Loucy (cell line): ENCODE measurements around the gene EIF5A.

ENCODE experiments used
- H2AFZ ChIP-seq: fragments of 200-600 bp; sonication (generic); 2 replicates; pipeline ENCODE4 v1.6.0; 2016; ENCODE audit warnings: antibody characterized with exemption, mild to moderate bottlenecking, low read length, moderate library complexity
- H3F3A ChIP-seq: fragments of 200-600 bp; 2 replicates; pipeline ENCODE4 v1.6.0; 2016; ENCODE audit warnings: antibody characterized with exemption, low read depth, mild to moderate bottlenecking
- H3K27me3 ChIP-seq: fragments of 200-600 bp; sonication (generic); 2 replicates; pipeline ENCODE4 v1.6.1; 2014; ENCODE audit warnings: low read length, mild to moderate bottlenecking; ENCODE audit not compliant: insufficient read depth, poor library complexity, severe bottlenecking
- H3K36me3 ChIP-seq: fragments of 200-600 bp; sonication (generic); 2 replicates; pipeline ENCODE4 v1.6.1; 2016; ENCODE audit warnings: low read length; ENCODE audit not compliant: insufficient read depth
- H3K4me1 ChIP-seq: fragments of 200-600 bp; sonication (generic); 2 replicates; pipeline ENCODE4 v1.5.1; 2014; ENCODE audit warnings: low read length, mild to moderate bottlenecking; ENCODE audit not compliant: insufficient read depth, poor library complexity, severe bottlenecking
- H3K4me2 ChIP-seq: fragments of 200-600 bp; sonication (generic); 2 replicates; pipeline ENCODE4 v1.6.0; 2014; ENCODE audit warnings: antibody characterized with exemption, low read length, low read depth, mild to moderate bottlenecking; ENCODE audit not compliant: poor library complexity, severe bottlenecking
- H3K4me3 ChIP-seq: fragments of 200-600 bp; sonication (generic); 2 replicates; pipeline ENCODE4 v1.5.1; 2014; ENCODE audit warnings: low read length, mild to moderate bottlenecking, mixed read lengths; ENCODE audit not compliant: poor library complexity, severe bottlenecking
- H3K79me2 ChIP-seq: fragments of 200-600 bp; sonication (generic); 2 replicates; pipeline ENCODE4 v1.6.1; 2014; ENCODE audit warnings: low read length; ENCODE audit not compliant: insufficient read depth
- H3K9ac ChIP-seq: fragments of 200-600 bp; sonication (generic); 2 replicates; pipeline ENCODE4 v1.6.0; 2014; ENCODE audit warnings: mild to moderate bottlenecking, low read depth, low read length, moderate library complexity; ENCODE audit not compliant: poor library complexity, severe bottlenecking
- H3K9me2 ChIP-seq: fragments of 200-600 bp; sonication (generic); replicated peaks from 2 replicates; pipeline ENCODE4 v1.6.1; 2016; ENCODE audit warnings: low read depth, low read length, mixed read lengths
- H3K9me3 ChIP-seq: fragments of 200-600 bp; sonication (generic); 2 replicates; pipeline ENCODE4 v1.6.1; 2014; ENCODE audit warnings: mild to moderate bottlenecking, antibody characterized with exemption, low read length, low read depth; ENCODE audit not compliant: insufficient read depth
- H4K20me1 ChIP-seq: fragments of 200-600 bp; sonication (generic); 2 replicates; pipeline ENCODE4 v1.6.0; 2014; ENCODE audit warnings: antibody characterized with exemption, low read length, mild to moderate bottlenecking; ENCODE audit not compliant: insufficient read depth, poor library complexity, severe bottlenecking
- CTCF ChIP-seq: fragments of 200-600 bp; sonication (generic); conservative IDR thresholded peaks from 2 replicates; pipeline ENCODE4 v1.5.1; 2014; ENCODE audit warnings: mild to moderate bottlenecking, antibody characterized with exemption, low read length
- EZH2phosphoT487 ChIP-seq: fragments of 200-600 bp; IDR thresholded peaks from 2 replicates; pipeline ENCODE4 v1.6.1; 2018; ENCODE audit warnings: antibody characterized with exemption, mild to moderate bottlenecking, moderate library complexity, borderline replicate concordance

EIF5A gene

GRCh38 chr17:7351665-7352502, 44.5 kb downstream of the EIF5A start, which contains the start of gene KCTD11:
Gene KCTD11, plus strand, starts transcription at chr17:7352162.
- no peak within 1 kb of the TSS for H2AFZ ChIP-seq
- TF ChIP-seq CTCF (no peak), EZH2phosphoT487 (no peak)
- no peaks in the 10 kb centered on the region for H3K79me2 ChIP-seq
- H4K20me1 ChIP-seq = peaks cover 7% of the 10 kb centered on the region
- peaks cover 13% of the 10 kb centered on the region; the same call in 1 of the 2 replicates for H3K36me3 ChIP-seq
- H3K27me3 ChIP-seq = no peaks in the 10 kb centered on the region
- H3K4me1 ChIP-seq = no peaks in the 10 kb centered on the region
- H3K4me3 ChIP-seq = no peak within 1 kb of the TSS
- H3K9me2 ChIP-seq = no peaks in the 10 kb centered on the region
- no peak within 1 kb of the TSS for H3K9ac ChIP-seq
- H3K4me2 ChIP-seq = no peak within 1 kb of the TSS
- H3K9me3 ChIP-seq = no peaks in the 10 kb centered on the region
- no peaks in the 10 kb centered on the region for H3F3A ChIP-seq

GRCh38 chr17:7352503-7352889, 45.1 kb downstream of the EIF5A start:
- no peak overlapping the region for H3K4me3 ChIP-seq
- no peak overlapping the region for H2AFZ ChIP-seq
- peaks cover 1% of the 10 kb centered on the region for H4K20me1 ChIP-seq
- H3K9me3 ChIP-seq = no peaks in the 10 kb centered on the region
- no peaks in the 10 kb centered on the region for H3K79me2 ChIP-seq
- no peaks in the 10 kb centered on the region for H3K27me3 ChIP-seq
- H3K9me2 ChIP-seq = no peaks in the 10 kb centered on the region
- H3K9ac ChIP-seq = no peak overlapping the region
- H3K4me2 ChIP-seq = no peak overlapping the region
- peaks cover 7% of the 10 kb centered on the region; the same call in 1 of the 2 replicates for H3K36me3 ChIP-seq
- H3K4me1 ChIP-seq = no peaks in the 10 kb centered on the region
- H3F3A ChIP-seq = no peaks in the 10 kb centered on the region
- no peak for TF ChIP-seq EZH2phosphoT487
- no peak for TF ChIP-seq CTCF

- no peaks in the 10 kb centered on the region for H3K27me3 ChIP-seq
- no peaks in the 10 kb centered on the region for H3K9me2 ChIP-seq
- H3K36me3 ChIP-seq = peaks cover 3% of the 10 kb centered on the region; the same call in 1 of the 2 replicates
- no peak overlapping the region for H3K4me3 ChIP-seq
- no peaks in the 10 kb centered on the region for H3K79me2 ChIP-seq
- H3K4me2 ChIP-seq = no peak overlapping the region
- no peak overlapping the region for H2AFZ ChIP-seq
- H3K9me3 ChIP-seq = no peaks in the 10 kb centered on the region
- H3F3A ChIP-seq = no peaks in the 10 kb centered on the region
- TF ChIP-seq EZH2phosphoT487 (no peak), CTCF (no peak)
- H3K9ac ChIP-seq = no peak overlapping the region
- no peaks in the 10 kb centered on the region for H3K4me1 ChIP-seq
- no peaks in the 10 kb centered on the region for H4K20me1 ChIP-seq
These were observed 45.6 kb downstream of the EIF5A start for GRCh38 chr17:7352910-7353635.
